RWPE1 (cell line): ENCODE results near the gene AJAP1.

Experiments used
- CTCF ChIA-PET: fragments of 350-600 bp; sonication (Branson Sonifier 250); formaldehyde crosslinking; extraction: SDS; loops from one replicate; lab custom pipeline; 2021; lab: Yijun Ruan, JAX
- POLR2A ChIA-PET: fragments of 400-600 bp; formaldehyde crosslinking; extraction: SDS; loops from one replicate; lab custom pipeline; 2020; ENCODE audit warnings: antibody characterized with exemption; ENCODE audit not compliant: low non-redundant PET; lab: Yijun Ruan, JAX
- DNase-seq: peaks from one replicate; pipeline ENCODE4 v3.0.0; 2012; ENCODE audit warnings: low spot score
- H3K27ac ChIP-seq: fragments of 450-650 bp; 2 replicates; pipeline ENCODE4 v1.5.1; 2017
- CTCF ChIP-seq: fragments of 450-650 bp; conservative IDR thresholded peaks from 2 replicates; pipeline ENCODE4 v1.5.1; 2017; ENCODE audit warnings: low read depth, mild to moderate bottlenecking

Gene AJAP1

GRCh38 chr1:4786055-4786454 is 131.6 kb downstream of the AJAP1 start:
- ChIA-PET POLR2A (no interaction called here), CTCF (no interaction called here)
- DNase-seq, result no peak
- no peak overlapping the region for H3K27ac ChIP-seq
- no peak for TF ChIP-seq CTCF

DNA sequence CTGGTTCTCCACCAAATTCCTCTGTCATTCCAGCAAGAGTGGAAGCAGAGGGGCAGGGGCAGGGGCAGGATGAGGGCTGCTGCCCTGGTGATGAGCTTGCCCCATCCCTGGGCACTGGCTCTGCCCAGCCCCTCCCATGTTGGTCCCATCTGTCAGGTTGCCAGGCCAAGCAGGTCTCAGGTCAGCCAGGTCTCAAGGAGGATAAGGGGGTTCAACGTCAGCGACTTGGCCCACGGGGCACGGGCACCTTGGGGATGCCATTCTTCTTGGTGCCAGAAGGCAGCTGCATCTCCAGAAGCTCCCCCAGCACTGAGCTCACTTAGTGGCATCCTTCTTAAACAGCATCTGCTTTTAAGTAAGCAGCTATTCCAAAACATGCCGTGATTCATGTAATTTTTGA is 133.1 kb downstream of the AJAP1 start:
- TF ChIP-seq CTCF, result no peak
- H3K27ac ChIP-seq, result no peak overlapping the region
- DNase-seq, result no peak
- CTCF ChIA-PET, result no interaction called here
- POLR2A ChIA-PET, result no interaction called here

GRCh38 chr1:4792565-4792964 is 138.2 kb downstream of the AJAP1 start:
- H3K27ac ChIP-seq, result no peak overlapping the region
- TF ChIP-seq CTCF, result no peak
- ChIA-PET CTCF (no interaction called here), POLR2A (no interaction called here)
- no peak for DNase-seq

- TF ChIP-seq CTCF, result no peak
- no peak overlapping the region for H3K27ac ChIP-seq
- DNase-seq, result no peak
- CTCF ChIA-PET, result no interaction called here
- POLR2A ChIA-PET, result no interaction called here
Measured at GRCh38 chr1:4794020-4794780, 139.8 kb downstream of the AJAP1 start.

GRCh38 chr1:4796161-4797015 is 142.0 kb downstream of the AJAP1 start:
- ChIA-PET POLR2A (interaction anchor here (0.6 kb wide), 1 partner anchor 152 kb away, joined by 3 read pairs; no protein-coding TSS in a partner anchor), CTCF (no interaction called here)
- no peak for TF ChIP-seq CTCF
- no peak for DNase-seq
- no peak overlapping the region for H3K27ac ChIP-seq

- no peak for TF ChIP-seq CTCF
- ChIA-PET POLR2A (no interaction called here), CTCF (interaction anchor here (0.5 kb wide), 1 partner anchor 146 kb away, joined by 3 read pairs; no protein-coding TSS in a partner anchor)
- no peak overlapping the region for H3K27ac ChIP-seq
- DNase-seq, result no peak
Measured at GRCh38 chr1:4797016-4797410, 142.6 kb downstream of the AJAP1 start.
